ENCODE results near the gene FOCAD. TPM values are rescaled to one million over a fixed set of nuclear protein-coding genes. Genes with fewer than 3 reads are reported as not detected.

The FOCAD gene
- total and polyA plus RNA-seq, 2 of the 8 experiments (the other 6 are each of a cell fraction or from before 2014, with no cell fraction given): 22.0 to 38.4 TPM

DNA sequence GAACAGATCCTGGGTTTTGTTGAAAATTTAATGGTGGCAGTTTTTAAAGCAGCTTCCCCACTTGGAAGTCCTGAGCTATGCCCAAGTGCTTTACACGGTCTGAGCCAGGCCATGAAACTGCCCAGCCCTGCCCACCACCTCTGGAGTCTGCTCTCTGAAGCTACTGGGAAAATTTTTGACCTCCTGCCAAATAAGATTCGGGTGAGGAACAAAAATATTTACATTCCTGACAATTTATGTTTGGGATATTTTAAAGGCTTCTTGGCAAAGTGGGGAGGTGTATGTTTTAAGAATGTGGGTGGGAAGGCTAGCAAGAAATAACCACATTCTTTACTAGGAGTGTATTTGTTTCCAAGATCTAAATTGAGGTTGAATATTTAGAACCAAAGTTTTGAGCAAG is 297.4 kb downstream of the FOCAD start (continued):
- TF ChIP-seq EGR1 (IDR thresholded peaks at IDR 0.05; ENCODE audit: borderline replicate concordance, low read depth, low read length) (no peak), CTBP2 (IDR thresholded peaks at IDR 0.05; ENCODE audit: borderline replicate concordance, insufficient read depth, insufficient read length, low read length) (no peak), ATF3 (IDR thresholded peaks at IDR 0.05; ENCODE audit: insufficient read depth, low read depth, low read length) (no peak), FOSL1 (IDR thresholded peaks at IDR 0.05; ENCODE audit: insufficient read depth, low read depth, low read length) (no peak), SAP30 (IDR thresholded peaks at IDR 0.05; ENCODE audit: insufficient read depth, insufficient replicate concordance, low read length) (no peak), RXRA (IDR thresholded peaks at IDR 0.05; ENCODE audit: insufficient read depth, low read depth, low read length) (no peak), RBBP5 (IDR thresholded peaks at IDR 0.05; ENCODE audit: borderline replicate concordance, low read depth, low read length) (no peak), CBX5 (IDR thresholded peaks at IDR 0.05; ENCODE audit: low read depth, low read length) (no peak)

Measured in H1 (cell line).